ENCODE measurements around the gene CMBL. TPM values are rescaled to one million over a fixed set of nuclear protein-coding genes. Genes with fewer than 3 reads are reported as not detected.

Gene CMBL
- total RNA-seq (2016; rRNA removed; fragmentation: Illumina TruSeq; extraction: Trizol) (11.5 and 19.6 TPM in 2 replicates), polyA plus RNA-seq (2011; rRNA removed) (12.7 and 17.0 TPM in 2 replicates), polyA minus RNA-seq (2011; rRNA and poly(A)+ RNA removed; ENCODE audit: low replicate concordance) (30.1 and 125 TPM in 2 replicates), Bru-seq, nascent RNA (percentile 58 among the genes with signal in this experiment), BruChase-seq, experiment 1, labeled RNA remaining after a 6-hour chase (percentile 64 among the genes with signal in this experiment), BruChase-seq, experiment 2, labeled RNA remaining after a 2-hour chase (percentile 52 among the genes with signal in this experiment)
- 5.2 TPM in 2 replicates for total RNA-seq (2016; cell fraction: cytosol; rRNA removed; fragmentation: Illumina TruSeq; extraction: Trizol; ENCODE audit: low read depth)
- total RNA-seq (2016; cell fraction: insoluble cytoplasmic fraction; rRNA removed; fragmentation: Illumina TruSeq; extraction: Trizol): 10.8 and 20.2 TPM in 2 replicates
- total RNA-seq (2016; cell fraction: membrane; rRNA removed; fragmentation: Illumina TruSeq; extraction: Trizol): 16.6 and 16.8 TPM in 2 replicates
- 6.0 and 7.0 TPM in 2 replicates for total RNA-seq (2016; cell fraction: nucleus; rRNA removed; fragmentation: Illumina TruSeq; extraction: Trizol)
- polyA plus RNA-seq (2011; cell fraction: cytosol; rRNA removed): 17.0 and 27.6 TPM in 2 replicates
- polyA plus RNA-seq (2011; cell fraction: nucleus; rRNA removed): 4.1 and 7.8 TPM in 2 replicates
- polyA plus RNA-seq (2012): 16.9 and 18.5 TPM in 2 replicates
- 9.6 and 10.7 TPM in 2 replicates for polyA plus RNA-seq (2016; cell fraction: cytosol; fragmentation: Illumina TruSeq; extraction: Trizol; ENCODE audit: low read depth)
- polyA plus RNA-seq (2016; cell fraction: insoluble cytoplasmic fraction; fragmentation: Illumina TruSeq; extraction: Trizol; ENCODE audit: low read depth): 42.7 and 43.4 TPM in 2 replicates
- 22.0 and 22.7 TPM in 2 replicates for polyA plus RNA-seq (2016; cell fraction: membrane; fragmentation: Illumina TruSeq; extraction: Trizol; ENCODE audit: low read depth)
- 16.1 and 16.6 TPM in 2 replicates for polyA plus RNA-seq (2016; cell fraction: nucleus; fragmentation: Illumina TruSeq; extraction: Trizol; ENCODE audit: insufficient read depth, low read depth)
- 17.9 and 19.5 TPM in 2 replicates for polyA minus RNA-seq (2011; cell fraction: cytosol; rRNA and poly(A)+ RNA removed)
- polyA minus RNA-seq (2011; cell fraction: nucleus; rRNA and poly(A)+ RNA removed): 4.9 and 8.1 TPM in 2 replicates
- long read RNA-seq, experiment 1, transcript CMBL-201 (6 exons, 2,335 nt): major isoform, 27 of 35 reads
- long read RNA-seq, experiment 1, partial matches to known transcripts: 1 of 35 reads
- long read RNA-seq, experiment 1, other reads (novel, unspliced or antisense): 5 of 35 reads
- long read RNA-seq, experiment 2, transcript CMBL-201 (6 exons, 2,335 nt): major isoform, 22 of 68 reads
- long read RNA-seq, experiment 2, partial matches to known transcripts: 3 of 68 reads
- long read RNA-seq, experiment 2, other reads (novel, unspliced or antisense): 43 of 68 reads

DNA sequence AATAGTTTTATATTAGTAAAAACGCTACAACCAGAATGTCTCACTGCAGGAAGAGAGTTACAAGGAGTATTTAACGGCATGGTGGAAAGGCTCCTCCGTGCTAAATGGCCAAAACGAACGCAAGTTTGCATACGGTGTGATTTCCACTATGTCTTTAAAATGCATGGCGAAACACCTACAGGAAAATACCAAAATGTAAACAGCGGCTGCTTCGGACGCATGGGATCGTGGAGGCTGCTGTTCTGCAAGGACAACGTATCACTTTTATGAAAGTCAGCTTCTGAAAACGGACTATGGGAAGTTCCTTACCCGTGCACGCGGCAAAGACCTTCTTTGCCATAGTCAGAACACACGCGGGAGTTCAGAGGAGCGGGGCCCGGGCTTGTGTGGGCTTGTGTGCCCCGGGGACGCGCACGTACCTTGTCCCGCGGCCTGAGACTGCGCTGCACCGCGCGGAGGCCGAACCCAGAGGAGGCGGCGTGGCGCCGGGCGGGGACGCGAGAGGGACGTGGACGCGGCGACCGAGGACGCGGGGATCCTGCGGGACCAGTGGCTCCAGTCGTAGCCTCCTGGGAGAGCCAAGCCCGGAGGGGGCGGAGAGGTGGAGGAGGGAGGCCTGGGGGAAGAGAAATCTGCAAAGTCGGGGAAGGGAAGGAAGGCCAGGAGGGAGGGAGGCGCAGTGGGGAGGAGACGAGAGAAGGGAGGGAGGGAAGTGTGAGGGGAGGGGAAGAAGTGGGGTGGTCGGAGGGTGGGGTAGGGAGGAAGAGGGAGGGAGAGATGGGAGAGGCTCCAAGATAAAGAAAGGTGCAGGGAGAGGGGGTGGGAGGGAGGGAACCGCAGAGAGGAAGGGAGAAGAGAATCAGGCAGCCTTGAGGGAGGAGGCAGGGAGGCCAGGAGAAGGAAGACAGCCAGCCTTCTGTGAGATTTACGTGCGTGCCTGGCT is at the start of gene CMBL:
Gene CMBL (minus strand): TSS at position 697 of the 943 bp plus-strand sequence. CDS start 17,140 bp downstream, outside the sequence.
- peak within 1 kb of the TSS; percentile 78 for H3K9ac ChIP-seq (ENCODE audit: insufficient read depth, low read depth, low read length)
- no peaks in the 10 kb centered on the region for H4K20me1 ChIP-seq (ENCODE audit: insufficient read depth, low read length)
- H3K4me2 ChIP-seq (ENCODE audit: low read depth, low read length): peak within 1 kb of the TSS; percentile 92
- peaks cover 0 to 3% of the 10 kb centered on the region in 2 experiments; a peak in 1 of 5 replicates for H3K27me3 ChIP-seq (ENCODE audit: control insufficient read depth in 1 of 2, insufficient read depth in 2 of 2, low read length in 2 of 2)
- ATAC-seq: peak; percentile 88
- no peaks in the 10 kb centered on the region for H3K9me3 ChIP-seq (ENCODE audit: low read length)
- BruUV-seq (replicated peaks): TSS peak; percentile 65
- in situ Hi-C loops (cut with HindIII; ENCODE audit: extremely low pct_ligation_motif_present, low pct_unique_long_range_greater_than_20kb) (no loop called here), intact Hi-C loops (cut with micrococcal nuclease; ENCODE audit: unreplicated experiment) (loop anchor here (1.0 kb wide), 1 partner anchor 23 kb away; no protein-coding TSS in a partner anchor)
- H2AFZ ChIP-seq (ENCODE audit: low read length): peak within 1 kb of the TSS; percentile 98
- H3K27ac ChIP-seq (ENCODE audit: extremely low read length, insufficient read depth, low read length): peak within 1 kb of the TSS; percentile 64
- peaks cover 2% of the 10 kb centered on the region for H3K79me2 ChIP-seq (ENCODE audit: insufficient read depth, low read length)
- H3K4me1 ChIP-seq (ENCODE audit: insufficient read depth, low read length): peaks cover 68% of the 10 kb centered on the region
- CTCF ChIA-PET (ENCODE audit: low intra/inter-chr PET ratio, low total read pairs): no interaction called here
- POLR2A ChIA-PET: interaction anchor here (0.9 to 1.9 kb wide), 2 partner anchors 17 to 46 kb away, joined by 3 to 6 read pairs; partner anchors contain the start of gene MARCHF6
- peak; percentile 39 for DNase-seq (ENCODE audit: low spot score)
- FAIRE-seq: peak; percentile 67
- WGBS (ENCODE audit: low lambda C conversion rate): 3% methylated on average over 32 of the region's 56 CpGs
- peak within 1 kb of the TSS; percentile 85 to 92 (median 87) for H3K4me3 ChIP-seq (replicated peaks in 1 of 3; ENCODE audit: insufficient read depth in 1 of 3, low read depth in 2 of 3, low read length in 3 of 3)
- no peaks in the 10 kb centered on the region for H3K36me3 ChIP-seq (replicated peaks in 1 of 2; ENCODE audit: control insufficient read depth in 1 of 2, insufficient read depth in 2 of 2, low read length in 2 of 2)
- peak; percentile 30; the same call in 1 of the 2 replicates for TF ChIP-seq RAD21 (CRISPR knock-in tag; IDR thresholded peaks at IDR 0.05)
- TF ChIP-seq ZBTB7B (CRISPR knock-in tag; IDR thresholded peaks at IDR 0.05): 0 out of 2 replicates have a peak, but pooled peaks have one; percentile 49
- peak; percentile 65 for TF ChIP-seq FOXA3 (CRISPR knock-in tag; IDR thresholded peaks at IDR 0.05)
- no peak for TF ChIP-seq ZNF816 (CRISPR knock-in tag; IDR thresholded peaks at IDR 0.05; ENCODE audit: borderline replicate concordance)
- 0 out of 2 replicates have a peak, but pooled peaks have one; percentile 19 for TF ChIP-seq BORCS8-MEF2B (CRISPR knock-in tag; IDR thresholded peaks at IDR 0.05)
- no peak for TF ChIP-seq ERF (CRISPR knock-in tag; IDR thresholded peaks at IDR 0.05)
- TF ChIP-seq, protein P1, sequence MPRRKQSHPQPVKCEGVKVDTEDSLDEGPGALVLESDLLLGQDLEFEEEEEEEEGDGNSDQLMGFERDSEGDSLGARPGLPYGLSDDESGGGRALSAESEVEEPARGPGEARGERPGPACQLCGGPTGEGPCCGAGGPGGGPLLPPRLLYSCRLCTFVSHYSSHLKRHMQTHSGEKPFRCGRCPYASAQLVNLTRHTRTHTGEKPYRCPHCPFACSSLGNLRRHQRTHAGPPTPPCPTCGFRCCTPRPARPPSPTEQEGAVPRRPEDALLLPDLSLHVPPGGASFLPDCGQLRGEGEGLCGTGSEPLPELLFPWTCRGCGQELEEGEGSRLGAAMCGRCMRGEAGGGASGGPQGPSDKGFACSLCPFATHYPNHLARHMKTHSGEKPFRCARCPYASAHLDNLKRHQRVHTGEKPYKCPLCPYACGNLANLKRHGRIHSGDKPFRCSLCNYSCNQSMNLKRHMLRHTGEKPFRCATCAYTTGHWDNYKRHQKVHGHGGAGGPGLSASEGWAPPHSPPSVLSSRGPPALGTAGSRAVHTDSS (CRISPR knock-in tag; conservative IDR thresholded peaks at IDR 0.05): no peak
- TF ChIP-seq PLRG1 (conservative IDR thresholded peaks at IDR 0.05): no peak
- TF ChIP-seq, protein P2, sequence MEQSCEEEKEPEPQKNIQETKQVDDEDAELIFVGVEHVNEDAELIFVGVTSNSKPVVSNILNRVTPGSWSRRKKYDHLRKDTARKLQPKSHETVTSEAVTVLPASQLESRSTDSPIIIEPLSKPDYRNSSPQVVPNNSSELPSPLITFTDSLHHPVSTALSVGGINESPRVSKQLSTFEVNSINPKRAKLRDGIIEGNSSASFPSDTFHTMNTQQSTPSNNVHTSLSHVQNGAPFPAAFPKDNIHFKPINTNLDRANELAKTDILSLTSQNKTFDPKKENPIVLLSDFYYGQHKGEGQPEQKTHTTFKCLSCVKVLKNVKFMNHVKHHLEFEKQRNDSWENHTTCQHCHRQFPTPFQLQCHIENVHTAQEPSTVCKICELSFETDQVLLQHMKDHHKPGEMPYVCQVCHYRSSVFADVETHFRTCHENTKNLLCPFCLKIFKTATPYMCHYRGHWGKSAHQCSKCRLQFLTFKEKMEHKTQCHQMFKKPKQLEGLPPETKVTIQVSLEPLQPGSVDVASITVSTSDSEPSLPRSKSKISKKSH (CRISPR knock-in tag; IDR thresholded peaks at IDR 0.05; ENCODE audit: borderline replicate concordance): no peak
- TF ChIP-seq PTBP1 (IDR thresholded peaks at IDR 0.05; ENCODE audit: low read depth, low read length, poor library complexity, severe bottlenecking): no peak
- TF ChIP-seq SP4 (CRISPR knock-in tag; IDR thresholded peaks at IDR 0.05): 0 out of 2 replicates have a peak, but pooled peaks have one; percentile 44
- TF ChIP-seq, protein P3, sequence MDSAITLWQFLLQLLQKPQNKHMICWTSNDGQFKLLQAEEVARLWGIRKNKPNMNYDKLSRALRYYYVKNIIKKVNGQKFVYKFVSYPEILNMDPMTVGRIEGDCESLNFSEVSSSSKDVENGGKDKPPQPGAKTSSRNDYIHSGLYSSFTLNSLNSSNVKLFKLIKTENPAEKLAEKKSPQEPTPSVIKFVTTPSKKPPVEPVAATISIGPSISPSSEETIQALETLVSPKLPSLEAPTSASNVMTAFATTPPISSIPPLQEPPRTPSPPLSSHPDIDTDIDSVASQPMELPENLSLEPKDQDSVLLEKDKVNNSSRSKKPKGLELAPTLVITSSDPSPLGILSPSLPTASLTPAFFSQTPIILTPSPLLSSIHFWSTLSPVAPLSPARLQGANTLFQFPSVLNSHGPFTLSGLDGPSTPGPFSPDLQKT (CRISPR knock-in tag; IDR thresholded peaks at IDR 0.05; ENCODE audit: borderline replicate concordance): no peak
- no peak for TF ChIP-seq XBP1 (CRISPR knock-in tag; IDR thresholded peaks at IDR 0.05)

Data from HepG2 (cell line).